ENCODE data around the gene KBTBD8. TPM values are rescaled to one million over a fixed set of nuclear protein-coding genes. Genes with fewer than 3 reads are reported as not detected.

Gene KBTBD8
- total RNA-seq, 4 donors from 2014 or later, result 1.1 to 8.0 (median 1.6) TPM

- TF ChIP-seq CTCF (IDR thresholded peaks at IDR 0.05 in 4 of 5, conservative IDR thresholded peaks at IDR 0.05 in 1 of 5) (no peak), POLR2A (IDR thresholded peaks at IDR 0.05) (no peak)
- H3K36me3 ChIP-seq, result no peaks in the 10 kb centered on the region
- H3K27me3 ChIP-seq, result peaks cover 0 to 3% (median 0%) of the 10 kb centered on the region in 3 donors
- no peak overlapping the region for H3K27ac ChIP-seq
- intact Hi-C loops (cut with DNase I; ENCODE audit: low total_unique reads) (no loop called here), in situ Hi-C loops (cut with MboI; ENCODE audit: low sequenced_read_pairs in 4 of 4) (loop anchor here in 1 of 4 donors (25.0 kb wide), 1 partner anchor 1933 kb away; no protein-coding TSS in a partner anchor)
- H3K4me1 ChIP-seq, result no peaks in the 10 kb centered on the region
- DNase-seq (no peak), ATAC-seq (no peak)
- no peaks in the 10 kb centered on the region for H3K9me3 ChIP-seq
- H3K4me3 ChIP-seq, result no peak overlapping the region
Measured at GRCh38 chr3:66953934-66954445, 44.1 kb upstream of the KBTBD8 start.

GRCh38 chr3:66956742-66957141 lies 41.4 kb upstream of the KBTBD8 start:
- DNase-seq, result no peak
- H3K9me3 ChIP-seq, result no peaks in the 10 kb centered on the region
- no peaks in the 10 kb centered on the region for H3K36me3 ChIP-seq
- in situ Hi-C loops (cut with MboI; ENCODE audit: low sequenced_read_pairs in 4 of 4) (loop anchor here in 1 of 4 donors (25.0 kb wide), 1 partner anchor 1931 kb away; no protein-coding TSS in a partner anchor), intact Hi-C loops (cut with DNase I; ENCODE audit: low total_unique reads) (no loop called here)
- H3K27me3 ChIP-seq, result peaks cover 0 to 5% (median 0%) of the 10 kb centered on the region in 3 donors
- TF ChIP-seq CTCF (IDR thresholded peaks at IDR 0.05 in 4 of 5, conservative IDR thresholded peaks at IDR 0.05 in 1 of 5) (no peak), POLR2A (IDR thresholded peaks at IDR 0.05) (no peak)
- H3K27ac ChIP-seq, result no peak overlapping the region
- H3K4me3 ChIP-seq, result no peak overlapping the region
- H3K4me1 ChIP-seq, result no peaks in the 10 kb centered on the region
- no peak for ATAC-seq

GRCh38 chr3:66957367-66957766 lies 40.7 kb upstream of the KBTBD8 start:
- no peak for TF ChIP-seq POLR2A (IDR thresholded peaks at IDR 0.05)
- no peak for TF ChIP-seq CTCF (IDR thresholded peaks at IDR 0.05 in 4 of 5, conservative IDR thresholded peaks at IDR 0.05 in 1 of 5)
- H3K4me3 ChIP-seq, result no peak overlapping the region
- intact Hi-C loops (cut with DNase I; ENCODE audit: low total_unique reads), result no loop called here

GRCh38 chr3:66958067-66958466 lies 40.0 kb upstream of the KBTBD8 start:
- intact Hi-C loops (cut with DNase I; ENCODE audit: low total_unique reads), result no loop called here
- H3K9me3 ChIP-seq, result no peaks in the 10 kb centered on the region
- no peak for TF ChIP-seq CTCF (IDR thresholded peaks at IDR 0.05 in 4 of 5, conservative IDR thresholded peaks at IDR 0.05 in 1 of 5)
- H3K4me3 ChIP-seq, result no peak overlapping the region
- no peaks in the 10 kb centered on the region for H3K36me3 ChIP-seq
- peaks cover 0 to 8% (median 0%) of the 10 kb centered on the region in 3 donors for H3K27me3 ChIP-seq
- DNase-seq, result no peak
- H3K27ac ChIP-seq, result no peak overlapping the region
- in situ Hi-C loops (cut with MboI; ENCODE audit: low sequenced_read_pairs in 4 of 4), result loop anchor here in 1 of 4 donors (25.0 kb wide), 1 partner anchor 1929 kb away; no protein-coding TSS in a partner anchor
- H3K4me1 ChIP-seq, result no peaks in the 10 kb centered on the region
- no peak for ATAC-seq

More at GRCh38 chr3:66957367-66957766, 40.7 kb upstream of the KBTBD8 start:
- ATAC-seq (no peak), DNase-seq (no peak)
- Histone ChIP-seq H3K36me3 (no peaks in the 10 kb centered on the region), H3K9me3 (no peaks in the 10 kb centered on the region), H3K27me3 (peaks cover 0 to 8% (median 0%) of the 10 kb centered on the region in 3 donors), H3K4me1 (no peaks in the 10 kb centered on the region), H3K27ac (no peak overlapping the region)
- in situ Hi-C loops (cut with MboI; ENCODE audit: low sequenced_read_pairs in 4 of 4), result loop anchor here in 1 of 4 donors (25.0 kb wide), 1 partner anchor 1930 kb away; no protein-coding TSS in a partner anchor
